ENCODE data around the gene KRTAP5-10.
"Not testable (repeated sequence)": the region's sequence is repeated elsewhere in the genome, so short reads cannot be mapped to it uniquely, and the experiment has no call there.

KRTAP5-10 gene

DNA sequence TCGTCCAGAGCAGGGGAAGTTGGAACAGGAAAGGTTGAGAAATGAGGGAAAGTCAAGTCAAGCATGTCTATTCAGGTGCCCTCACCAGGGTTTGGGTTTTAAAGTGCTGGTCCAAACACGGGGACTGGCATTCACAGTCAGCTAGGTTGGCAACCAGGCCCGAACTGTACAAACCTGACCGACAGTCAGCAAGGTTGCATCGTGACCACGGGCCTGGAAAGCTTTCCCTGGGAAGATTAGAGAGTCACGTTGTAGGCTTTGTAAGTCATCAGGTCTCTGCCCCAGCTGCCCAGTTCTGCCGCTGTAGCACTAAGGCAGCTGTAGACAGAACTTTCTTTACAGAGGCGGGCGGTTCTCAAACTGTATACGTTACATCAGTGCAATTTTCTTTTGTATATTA, 7.4 kb downstream of the KRTAP5-10 start:
- DNase-seq (ENCODE audit: low read depth, low spot score): no peak

DNA sequence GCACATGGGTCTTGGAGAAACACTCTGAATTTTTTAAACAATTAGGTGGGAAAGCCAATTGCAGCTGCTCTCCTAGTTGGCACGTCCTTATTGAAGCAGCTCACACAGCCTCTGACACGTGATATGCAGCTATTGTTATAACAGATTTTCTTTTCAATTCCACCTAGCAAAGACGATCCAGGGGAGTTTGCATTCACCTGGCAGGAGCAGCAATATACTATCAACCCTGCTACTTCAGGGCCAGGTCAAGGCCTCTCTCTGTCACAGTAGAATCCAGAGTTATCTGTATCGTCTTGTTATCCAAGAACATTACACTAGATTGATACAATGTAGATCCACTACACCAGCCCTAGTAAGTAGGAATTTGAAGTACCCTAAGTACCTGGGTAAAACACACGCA, 9.1 kb downstream of the KRTAP5-10 start:
- no peak for DNase-seq (ENCODE audit: low read depth, low spot score)

DNA sequence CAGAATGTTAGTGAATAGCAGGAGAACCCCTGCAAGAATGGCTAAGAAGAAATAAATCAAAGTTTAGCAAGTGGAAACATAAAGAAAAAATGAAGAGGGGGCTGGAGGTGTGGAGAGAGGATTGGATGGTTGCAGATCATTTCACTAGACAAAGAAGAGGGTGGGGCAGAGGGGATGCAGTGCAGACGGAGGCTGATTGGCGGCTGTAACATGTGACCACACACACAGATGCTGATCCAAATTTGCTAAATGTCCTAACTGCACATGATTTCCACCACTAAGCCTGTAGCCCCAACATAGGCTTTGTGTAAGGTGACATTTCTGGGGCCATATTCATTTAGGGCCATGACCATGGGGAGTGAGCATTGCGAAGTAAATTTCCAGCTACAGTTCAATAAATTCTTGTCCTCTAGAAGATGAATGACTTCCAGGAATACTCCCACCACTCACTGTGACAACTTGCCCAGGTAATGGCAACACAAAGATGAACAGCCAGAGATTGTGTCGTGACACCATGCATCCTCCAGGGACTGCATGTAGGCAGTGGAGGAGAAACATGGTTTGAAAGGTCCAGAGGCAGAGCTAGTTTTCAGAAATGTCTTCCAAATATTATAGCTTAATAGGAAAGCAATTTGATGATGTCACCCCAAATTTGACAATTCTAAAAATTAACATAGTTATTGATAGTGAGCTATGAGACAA, 10.5 kb downstream of the KRTAP5-10 start:
- DNase-seq (ENCODE audit: low read depth, low spot score): no peak

DNA sequence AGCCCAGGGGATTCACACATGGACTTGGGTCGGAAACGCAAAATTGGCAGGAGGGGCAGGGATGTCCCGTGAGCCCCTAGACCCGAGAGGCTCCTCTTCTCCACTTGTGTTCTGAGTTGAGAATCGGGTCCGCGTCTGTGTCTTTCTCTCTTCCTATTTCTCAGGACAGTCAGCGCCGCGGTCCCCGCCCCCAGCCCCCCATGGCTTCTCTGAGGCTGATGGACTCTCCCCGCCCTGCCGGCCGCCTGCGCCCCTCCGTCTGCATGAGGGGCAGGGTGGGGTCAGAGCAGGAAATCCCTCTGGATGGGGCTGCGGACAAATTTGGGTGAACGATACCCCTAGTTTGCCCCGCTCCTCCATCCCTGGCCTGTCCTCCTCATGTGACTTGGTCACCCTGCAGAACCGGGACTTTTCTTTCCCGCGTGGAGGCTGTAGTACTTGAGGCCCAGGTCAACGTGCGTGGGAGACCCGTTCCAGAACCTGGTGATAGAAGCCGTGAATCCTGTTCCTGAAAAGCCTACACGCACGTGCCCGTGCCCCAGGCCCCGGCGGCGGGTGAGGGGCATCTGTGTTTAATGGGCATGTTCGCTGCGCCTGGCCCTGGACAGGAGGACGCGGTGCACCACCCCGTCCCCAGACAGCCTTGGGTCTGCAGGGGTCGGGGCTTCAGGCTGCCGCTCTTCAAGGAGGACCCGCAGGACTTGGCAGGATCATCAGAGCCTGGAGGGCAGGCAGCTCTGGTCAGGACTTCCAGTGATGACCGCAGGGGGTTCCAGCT, 11.5 kb downstream of the KRTAP5-10 start:
- DNase-seq (ENCODE audit: low read depth, low spot score): not testable (repeated sequence)

DNA sequence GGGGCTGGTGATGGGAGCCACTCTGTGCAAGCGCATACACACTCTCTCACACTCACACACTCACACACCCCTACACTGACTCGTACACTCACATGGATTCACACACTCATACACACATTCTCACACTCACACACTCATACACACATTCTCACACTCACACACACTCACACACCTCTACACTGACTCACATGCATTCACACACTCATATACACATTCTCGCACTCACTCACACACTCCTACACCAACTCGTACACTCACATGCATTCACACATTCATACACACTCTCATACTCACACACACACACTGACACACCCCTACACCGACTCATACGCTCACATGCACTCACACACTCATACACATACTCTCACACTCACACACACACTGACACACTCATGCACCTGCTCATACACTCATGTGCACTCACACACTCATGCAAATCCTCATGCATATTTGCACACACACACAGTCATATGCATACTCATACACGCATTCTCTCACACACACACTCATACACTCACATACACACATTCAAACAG, 12.2 kb downstream of the KRTAP5-10 start:
- DNase-seq (ENCODE audit: low read depth, low spot score): no peak

DNA sequence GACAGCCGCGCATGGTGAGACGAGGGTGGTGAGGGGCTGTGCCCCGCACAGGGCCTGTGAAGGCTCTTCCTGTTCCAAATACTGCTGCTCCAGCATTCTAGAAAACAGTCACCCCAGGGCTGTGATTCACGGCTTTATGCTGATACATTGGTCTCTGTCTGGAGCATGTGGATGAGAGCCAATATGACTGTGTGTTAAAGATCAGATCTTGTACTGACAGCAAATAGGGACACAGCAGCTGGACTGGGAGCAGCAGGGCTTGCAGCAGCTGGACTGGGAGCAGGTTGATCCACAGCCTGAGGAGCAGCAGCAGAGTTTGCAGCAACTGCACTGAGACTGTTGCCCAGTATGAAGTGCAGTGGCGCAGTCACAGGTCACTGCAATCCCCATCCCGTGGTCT, 14.2 kb downstream of the KRTAP5-10 start:
- DNase-seq (ENCODE audit: low read depth, low spot score): not testable (repeated sequence)

DNA sequence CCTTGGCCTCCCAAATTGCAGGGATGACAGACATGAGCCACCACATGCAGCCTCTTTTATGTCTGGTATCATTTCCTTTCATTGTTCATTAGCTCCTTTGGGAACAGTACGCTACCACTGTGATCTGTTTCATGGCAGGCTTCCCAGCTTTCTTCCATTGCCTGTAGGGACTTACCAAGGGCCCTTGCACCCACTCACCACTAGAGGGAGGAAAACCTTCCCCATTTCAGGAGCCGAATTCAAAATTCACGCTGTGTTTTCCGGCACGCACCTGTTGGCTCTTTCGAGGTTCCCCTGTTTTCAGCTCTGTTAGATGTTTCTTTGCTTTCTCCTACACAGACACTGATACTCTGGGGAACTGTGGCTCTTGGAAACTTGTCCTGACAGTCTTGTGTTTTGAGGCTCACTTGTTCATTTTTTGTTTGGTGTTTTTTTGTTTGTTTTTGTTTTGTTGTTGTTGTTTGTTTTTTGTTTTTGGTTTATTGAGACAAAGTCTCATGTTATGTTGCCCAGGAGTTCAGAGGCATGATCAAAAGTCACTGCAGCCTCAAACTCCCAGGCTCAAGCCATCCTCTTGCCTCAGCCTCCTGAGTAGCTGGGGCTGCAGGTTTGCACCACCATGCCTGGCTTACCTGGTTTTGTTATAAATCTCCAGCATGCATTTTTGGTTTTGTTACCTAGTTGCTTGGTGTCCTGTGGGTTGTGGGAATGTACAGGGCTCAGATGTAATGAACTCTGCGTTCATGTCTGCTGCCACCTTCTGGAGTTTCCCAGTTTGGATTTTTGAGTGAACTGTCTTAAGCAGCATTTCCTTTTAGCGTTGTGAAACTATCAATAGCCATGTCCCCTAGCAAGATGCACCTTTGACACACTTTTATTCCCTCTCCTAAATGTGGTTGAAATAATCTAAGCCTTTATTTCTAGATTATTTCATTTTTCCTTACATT, 15.0 kb downstream of the KRTAP5-10 start:
- peak; percentile 66 for DNase-seq (ENCODE audit: low read depth, low spot score)

DNA sequence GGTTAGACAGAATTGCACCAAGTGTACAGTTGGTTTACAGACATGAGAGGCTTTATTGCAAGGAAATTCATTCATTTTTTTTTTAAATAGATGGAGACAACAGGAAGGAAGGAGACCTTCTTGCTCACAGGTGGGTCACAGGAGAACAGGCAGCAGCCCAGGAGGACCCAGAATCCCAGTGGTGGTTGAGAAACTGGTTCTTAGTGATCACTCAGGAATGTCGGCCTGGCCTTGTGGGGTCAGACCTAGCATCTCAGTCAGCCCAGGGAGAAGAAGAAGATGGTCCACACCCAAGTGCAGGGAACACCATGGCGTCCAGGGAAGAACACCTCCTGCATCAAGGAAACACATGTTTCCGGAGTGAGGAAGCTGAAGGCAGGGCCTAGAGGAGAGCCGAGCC, 16.5 kb downstream of the KRTAP5-10 start:
- DNase-seq (ENCODE audit: low read depth, low spot score): no peak

DNA sequence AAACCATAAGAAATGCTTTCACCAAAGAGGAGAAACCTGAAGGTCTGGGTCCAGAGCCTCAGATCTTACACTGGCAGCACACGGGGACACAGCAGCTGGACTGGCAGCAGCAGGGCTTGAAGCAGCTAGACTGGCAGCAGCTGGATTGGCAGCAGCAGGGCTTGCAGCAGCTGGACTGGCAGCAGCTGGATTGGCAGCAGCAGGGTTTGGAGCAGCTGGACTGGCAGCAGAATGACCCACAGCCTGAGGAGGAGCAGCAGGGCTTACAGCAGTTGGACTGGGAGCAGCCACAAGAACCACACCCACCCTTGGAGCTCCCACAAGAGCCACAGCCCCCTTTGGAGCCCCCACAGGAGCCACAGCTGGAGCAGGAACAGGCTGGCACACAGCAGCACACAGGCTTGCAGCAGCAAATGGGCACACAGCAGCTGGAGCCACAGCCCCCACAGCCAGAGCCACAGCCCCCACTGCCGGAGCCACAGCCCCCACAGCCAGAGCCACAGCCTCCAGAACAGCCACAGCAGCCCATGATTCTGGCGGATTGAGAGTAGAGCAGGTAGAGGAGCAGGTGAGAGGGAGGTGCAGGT, 17.0 kb downstream of the KRTAP5-10 start, which contains the start of gene KRTAP5-11:
KRTAP5-11 (minus strand) TSS at position 567 of the 587 bp plus-strand sequence; CDS start at position 529, 38 bp downstream.
- no peak for DNase-seq (ENCODE audit: low read depth, low spot score)

DNA sequence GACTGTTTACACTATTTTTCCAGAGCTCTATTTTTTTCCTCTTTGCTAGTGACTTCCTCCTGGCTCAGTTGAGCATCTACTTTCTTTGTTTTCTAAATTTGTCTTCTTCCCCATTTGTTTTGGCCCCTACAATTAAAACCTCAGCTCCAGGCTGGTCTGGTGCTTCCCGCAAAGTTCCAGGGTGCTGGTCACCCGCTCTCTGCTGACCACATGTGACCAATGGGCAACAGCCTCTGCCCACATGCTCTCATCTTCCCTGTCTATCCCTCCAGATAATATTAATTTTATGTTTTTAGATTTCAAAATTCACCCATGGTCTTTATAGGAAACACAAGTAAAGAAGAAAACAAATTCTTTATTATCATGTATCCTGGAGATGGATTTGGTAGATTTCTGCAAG, 17.6 kb downstream of the KRTAP5-10 start:
- DNase-seq (ENCODE audit: low read depth, low spot score): not testable (repeated sequence)

DNA sequence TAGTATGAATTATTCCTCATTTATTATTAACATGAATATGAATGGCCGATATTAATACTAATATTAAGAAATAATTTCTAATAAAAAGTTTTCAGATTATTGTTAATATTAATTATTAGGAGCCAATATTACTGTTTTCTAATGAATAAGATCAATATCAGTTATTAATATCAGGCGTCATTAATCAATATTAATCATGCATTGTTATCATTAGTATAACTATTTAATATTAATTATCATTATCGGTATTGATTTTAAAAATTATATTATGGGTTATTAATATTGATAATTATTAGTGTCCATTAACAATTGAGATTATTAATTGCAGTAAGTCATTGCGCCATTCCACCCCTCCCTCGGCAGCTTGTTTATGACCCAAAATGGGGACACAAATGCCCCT, 20.3 kb downstream of the KRTAP5-10 start:
- not testable (repeated sequence) for DNase-seq (ENCODE audit: low read depth, low spot score)

DNA sequence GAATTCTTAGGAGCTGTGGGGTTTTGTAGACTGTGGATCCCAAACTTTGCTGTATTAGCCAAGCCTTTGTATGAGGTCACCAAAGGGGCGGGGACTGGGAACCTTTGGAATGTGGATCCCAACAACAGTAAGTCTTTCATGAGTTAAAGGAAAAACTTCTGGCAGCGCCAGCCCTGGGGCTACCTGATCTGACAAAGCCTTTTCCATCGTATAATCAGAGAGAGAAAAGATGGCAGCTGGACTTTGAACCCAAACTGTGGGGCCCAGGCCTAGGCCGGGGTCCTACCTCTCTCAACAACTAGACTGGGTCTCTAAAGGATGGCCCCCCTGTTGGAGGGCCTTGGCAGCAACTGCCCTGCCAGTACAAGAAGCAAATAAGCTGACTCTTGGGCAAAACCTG, 23.0 kb downstream of the KRTAP5-10 start:
- peak; percentile 90 for DNase-seq (ENCODE audit: low read depth, low spot score)

DNA sequence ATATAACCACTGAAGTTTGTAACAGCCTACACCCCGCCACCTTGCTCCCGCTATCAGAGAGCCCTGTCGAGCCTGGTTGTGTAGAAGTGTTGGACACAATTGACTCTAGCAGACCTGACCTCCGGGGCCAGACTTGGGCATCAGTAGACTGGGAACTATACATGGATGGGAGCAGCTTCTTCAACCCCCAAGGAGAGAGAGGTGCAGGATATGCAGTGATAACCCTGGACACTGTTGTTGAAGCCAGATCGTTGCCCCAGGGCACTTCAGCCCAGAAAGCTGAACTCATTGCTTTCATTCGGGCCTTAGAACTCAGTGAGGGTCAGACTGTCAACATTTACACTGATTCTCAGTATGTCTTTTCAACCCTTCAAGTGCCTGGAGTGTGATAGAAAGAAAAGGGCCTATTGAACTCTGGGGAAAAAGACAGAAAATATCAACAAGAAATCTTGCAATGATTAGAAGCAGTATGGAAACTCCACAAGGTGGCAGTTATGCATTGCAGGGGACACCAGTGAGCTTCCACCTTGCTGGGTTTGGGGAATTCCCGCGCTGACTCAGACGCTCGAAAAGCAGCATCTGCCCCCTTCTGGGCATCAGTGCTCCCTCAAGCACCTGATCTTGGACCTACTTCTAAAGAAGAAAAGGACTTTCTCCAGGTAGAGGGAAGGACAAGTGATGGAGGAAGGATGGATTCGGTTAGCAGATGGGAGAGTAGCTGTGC, 23.6 kb downstream of the KRTAP5-10 start:
- DNase-seq (ENCODE audit: low read depth, low spot score): peak; percentile 76

DNA sequence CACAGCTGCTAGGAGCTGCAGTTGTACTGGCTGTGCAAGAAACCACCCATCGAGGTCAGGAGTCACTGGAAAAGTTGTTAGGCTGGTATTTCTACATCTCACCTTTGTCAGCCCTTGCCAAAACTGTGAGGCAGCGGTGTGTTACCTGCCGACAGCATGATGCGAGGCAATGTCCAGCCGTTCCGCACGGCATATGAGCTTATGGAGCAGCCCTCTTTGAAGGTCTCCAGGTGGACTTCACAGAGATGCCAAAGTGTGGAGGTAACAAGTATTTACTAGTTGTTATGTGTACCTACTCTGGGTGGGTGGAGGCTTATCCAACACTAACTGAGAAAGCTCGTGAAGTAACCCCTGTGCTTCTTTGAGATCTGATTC, 24.2 kb downstream of the KRTAP5-10 start:
- not testable (repeated sequence) for DNase-seq (ENCODE audit: low read depth, low spot score)

DNA sequence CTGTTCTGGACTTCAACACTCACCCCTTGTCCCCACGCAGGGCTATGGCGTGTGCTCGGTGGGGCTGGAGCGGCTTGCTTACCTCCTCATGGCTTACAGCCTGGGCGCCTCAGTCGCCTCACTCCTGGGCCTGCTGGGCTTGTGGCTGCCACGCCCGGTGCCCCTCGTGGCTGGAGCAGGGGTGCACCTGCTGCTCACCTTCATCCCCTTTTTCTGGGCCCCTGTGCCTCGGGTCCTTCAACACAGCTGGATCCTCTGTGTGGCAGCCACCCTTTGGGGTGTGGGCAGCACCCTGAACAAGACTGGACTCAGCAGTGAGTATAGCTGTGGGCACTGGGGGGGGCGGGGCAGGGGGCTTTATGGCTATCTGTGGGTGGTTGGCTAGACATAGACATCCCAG, 37.9 kb downstream of the KRTAP5-10 start:
- not testable (repeated sequence) for DNase-seq (ENCODE audit: low read depth, low spot score)

DNA sequence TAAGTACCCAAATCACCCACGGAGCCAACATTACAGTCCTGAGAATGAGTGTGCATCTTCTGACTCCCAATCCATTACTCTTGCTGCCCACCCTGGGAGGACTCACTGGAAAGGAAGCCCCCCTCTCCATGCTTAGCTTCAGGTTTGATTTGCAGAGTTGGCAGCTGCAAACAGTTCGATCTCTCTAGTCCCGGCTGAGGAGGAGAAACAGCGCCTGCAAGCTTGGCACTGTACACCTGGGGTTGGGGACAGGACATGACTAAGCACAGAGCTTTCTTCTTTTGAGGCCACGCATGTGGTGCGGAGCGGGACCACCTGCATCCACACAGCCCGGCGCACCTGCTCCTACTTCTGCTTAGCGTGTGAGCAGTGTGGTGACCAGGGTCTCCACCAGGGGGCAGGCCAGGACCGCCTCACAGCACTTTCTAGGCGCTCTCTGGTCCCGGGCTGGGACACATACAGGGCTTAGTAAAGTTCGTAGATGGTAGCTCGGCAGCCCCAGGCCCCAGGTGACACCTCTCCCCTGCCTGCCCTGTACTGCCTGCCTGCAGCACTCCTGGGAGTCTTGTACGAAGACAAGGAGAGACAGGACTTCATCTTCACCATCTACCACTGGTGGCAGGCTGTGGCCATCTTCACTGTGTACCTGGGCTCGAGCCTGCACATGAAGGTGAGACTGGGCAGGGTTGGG, 39.6 kb downstream of the KRTAP5-10 start:
- DNase-seq (ENCODE audit: low read depth, low spot score): peak; percentile 43

DNA sequence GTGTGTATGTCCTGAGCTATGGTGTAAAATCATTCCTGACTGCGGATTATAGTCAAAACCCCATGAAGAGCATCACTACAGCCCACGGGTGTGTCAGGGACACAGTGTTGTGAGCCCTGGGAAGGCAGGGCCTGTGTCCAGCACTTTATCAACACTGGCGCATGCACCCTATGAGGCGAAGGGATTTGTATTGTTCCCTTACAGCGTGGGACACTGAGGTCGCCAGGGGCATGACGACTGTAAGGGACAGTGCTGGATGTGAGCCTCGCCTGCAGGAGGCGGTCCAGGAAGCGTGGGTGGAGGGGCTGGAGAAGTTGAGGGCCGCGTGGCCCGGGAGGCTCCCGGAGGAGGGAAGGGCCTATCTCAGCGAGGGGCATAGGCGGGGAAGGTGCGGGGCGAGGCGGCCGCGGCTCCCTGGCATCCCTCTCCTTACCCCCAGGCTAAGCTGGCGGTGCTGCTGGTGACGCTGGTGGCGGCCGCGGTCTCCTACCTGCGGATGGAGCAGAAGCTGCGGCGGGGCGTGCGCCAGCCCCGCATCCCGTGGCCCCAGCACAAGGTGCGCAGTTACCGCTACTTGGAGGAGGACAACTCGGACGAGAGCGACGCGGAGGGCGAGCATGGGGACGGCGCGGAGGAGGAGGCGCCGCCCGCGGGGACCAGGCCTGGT, 41.6 kb downstream of the KRTAP5-10 start:
- DNase-seq (ENCODE audit: low read depth, low spot score): peak; percentile 44

DNA sequence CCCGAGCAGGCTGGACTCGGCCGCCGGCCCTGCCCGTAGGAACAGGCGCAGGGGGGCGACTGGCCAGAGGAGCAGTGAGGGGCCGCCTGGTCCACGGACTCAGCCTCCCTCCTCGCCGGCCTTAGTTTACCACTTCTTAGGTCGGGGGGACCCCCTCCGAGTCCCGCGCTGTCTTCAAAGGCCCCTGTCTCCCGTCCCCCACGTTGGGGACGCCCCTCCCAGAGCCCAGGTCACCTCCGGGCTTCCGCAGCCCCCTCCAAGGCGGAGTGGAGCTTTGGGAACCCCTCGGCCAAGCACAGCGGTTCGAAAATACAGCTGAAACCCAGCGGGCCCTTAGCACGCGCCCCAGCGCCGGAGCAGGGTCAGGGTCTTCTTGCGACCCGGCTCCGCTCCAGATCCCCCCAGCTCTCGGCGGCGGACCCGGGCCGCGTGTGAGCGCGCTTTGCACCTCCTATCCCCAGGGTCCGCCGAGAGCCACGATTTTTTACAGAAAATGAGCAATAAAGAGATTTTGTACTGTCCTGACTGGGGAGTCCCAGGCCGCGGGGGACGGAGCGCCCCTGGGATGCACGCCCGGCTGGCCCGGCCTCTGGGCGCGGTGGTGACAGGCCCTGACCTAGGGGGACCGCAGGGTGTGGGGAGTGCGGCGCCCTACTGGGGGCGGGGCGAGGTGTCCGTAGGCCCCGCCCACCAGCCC, 42.3 kb downstream of the KRTAP5-10 start:
- not testable (repeated sequence) for DNase-seq (ENCODE audit: low read depth, low spot score)

DNA sequence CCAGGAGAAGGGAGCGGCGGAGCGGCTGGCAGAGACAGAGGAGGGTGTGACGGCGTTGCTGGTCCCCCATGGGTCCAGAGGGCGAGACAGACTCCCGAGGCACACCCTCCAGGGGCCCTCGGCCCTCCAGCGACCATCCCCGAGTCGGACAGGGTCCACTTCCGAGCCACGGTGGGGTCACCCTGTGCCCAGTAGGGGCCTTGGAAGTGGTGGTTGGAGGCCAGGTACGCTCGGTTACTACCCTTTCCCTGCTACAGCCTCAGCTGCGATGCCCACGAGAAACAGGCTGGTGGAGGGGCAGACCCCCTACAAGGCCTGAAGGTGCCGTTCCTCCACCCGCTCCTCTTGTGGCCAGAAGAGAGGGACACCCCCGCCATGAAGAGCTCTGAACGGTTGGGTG, 42.9 kb downstream of the KRTAP5-10 start:
- not testable (repeated sequence) for DNase-seq (ENCODE audit: low read depth, low spot score)

Data from ELF-1 (cell line).